ENCODE measurements around the gene DIP2C.
"Not testable (repeated sequence)": the region's sequence is repeated elsewhere in the genome, so short reads cannot be mapped to it uniquely, and the experiment has no call there.

Gene DIP2C

DNA sequence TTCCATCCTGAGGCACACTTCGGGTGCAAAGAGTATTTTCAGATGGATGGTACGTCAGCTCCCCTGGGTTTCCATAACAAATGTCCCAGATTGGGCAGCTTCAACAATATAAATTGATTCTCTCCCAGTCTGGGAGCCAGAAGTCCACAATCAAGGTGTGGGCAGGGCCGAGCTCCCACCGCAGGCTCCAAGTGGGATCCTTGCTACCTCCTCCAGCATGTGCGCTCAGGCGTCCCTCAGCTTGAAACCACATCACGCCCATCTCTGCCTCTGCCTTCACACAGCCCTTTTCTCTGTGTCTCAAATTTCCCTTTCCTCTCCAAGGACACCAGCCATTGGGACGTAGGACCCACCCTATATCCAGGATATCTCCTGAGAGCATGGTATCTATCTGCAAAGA lies 153.5 kb downstream of the DIP2C start:
- DNase-seq (ENCODE audit: low read depth in 2 of 2): no peak

DNA sequence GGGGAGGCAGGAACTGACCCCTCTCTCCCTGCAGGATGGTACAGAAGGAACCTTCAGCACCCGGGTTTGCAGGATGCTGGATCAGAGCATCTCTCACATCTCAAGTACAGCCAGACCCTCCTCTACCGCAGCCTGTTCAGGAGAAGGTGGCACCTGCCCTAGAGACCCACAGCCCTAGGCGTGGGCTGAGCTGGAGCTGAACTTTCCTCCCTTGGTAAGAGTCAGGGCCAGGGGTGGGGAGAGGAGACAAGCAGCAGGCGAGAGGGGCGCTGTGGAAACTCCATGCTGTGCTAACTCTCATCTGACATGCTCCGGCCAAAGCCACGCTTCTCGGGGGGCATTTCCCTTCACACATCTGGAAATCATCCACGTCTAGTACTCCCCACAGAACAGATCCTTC lies 154.4 kb downstream of the DIP2C start:
- DNase-seq (ENCODE audit: low read depth in 2 of 2): no peak

DNA sequence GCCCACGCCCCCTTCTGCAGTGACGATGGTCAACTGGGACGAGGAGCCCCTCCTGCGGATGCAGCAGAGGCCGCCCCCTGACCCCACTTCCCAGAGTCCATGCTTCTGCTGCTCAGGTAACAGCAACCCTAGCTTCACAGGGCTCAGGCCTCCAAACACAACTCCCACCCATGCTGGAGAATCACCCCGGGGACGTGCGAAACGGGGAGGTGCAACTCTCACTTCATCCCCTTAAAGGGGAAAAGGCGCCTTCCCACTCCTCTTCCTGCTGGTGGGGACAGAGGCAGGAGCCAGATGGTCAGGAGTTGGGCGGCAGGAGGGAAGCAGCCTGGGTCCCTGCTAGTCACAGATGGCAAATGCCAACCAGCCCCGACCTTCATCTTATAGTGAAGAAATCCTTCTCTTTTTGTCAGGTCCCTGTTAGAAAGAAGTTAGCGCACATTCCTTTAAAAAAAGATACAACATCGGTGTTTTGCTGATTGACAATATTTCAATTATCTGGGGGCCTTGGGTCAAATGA lies 155.4 kb downstream of the DIP2C start:
- DNase-seq (ENCODE audit: low read depth in 2 of 2): no peak

DNA sequence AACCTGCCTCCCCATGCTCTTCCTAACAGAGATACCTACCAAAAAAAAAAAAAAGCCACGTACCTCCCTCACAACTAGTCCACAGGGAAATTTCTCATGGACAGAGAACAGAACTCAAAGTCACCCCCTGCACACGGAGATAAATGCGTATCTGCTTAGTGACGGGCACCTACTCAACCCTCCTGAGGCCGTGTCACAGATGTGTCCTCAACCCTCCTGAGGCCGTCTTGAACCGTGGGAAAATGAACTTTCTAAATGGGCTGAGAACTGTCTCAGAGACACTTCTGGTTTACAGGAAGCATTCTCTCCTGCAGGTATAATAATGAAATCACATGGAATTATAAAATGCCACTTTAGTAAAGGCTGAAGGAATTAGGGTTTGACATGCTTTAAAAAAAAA lies 155.9 kb downstream of the DIP2C start:
- no peak for DNase-seq (ENCODE audit: low read depth in 2 of 2)

DNA sequence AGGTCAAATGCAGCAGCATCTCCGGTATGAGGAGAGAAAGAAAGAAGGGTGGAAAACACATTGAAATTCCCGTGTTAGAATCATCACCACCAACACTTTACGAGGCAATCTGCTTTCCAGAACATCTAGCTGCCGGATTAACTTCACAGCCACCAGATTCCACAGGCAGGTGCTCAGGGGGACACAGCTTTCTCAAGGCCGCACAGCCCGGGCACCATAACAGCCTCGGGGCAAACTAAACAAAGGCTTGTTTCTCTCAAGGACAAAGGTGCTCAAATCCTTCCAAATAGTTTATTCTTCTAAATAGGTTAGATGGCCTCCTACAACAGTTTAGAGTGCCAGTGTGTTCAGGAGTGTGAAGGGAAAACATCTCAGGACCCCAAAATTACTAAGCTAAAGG lies 156.3 kb downstream of the DIP2C start:
- DNase-seq (ENCODE audit: low read depth in 2 of 2): no peak

DNA sequence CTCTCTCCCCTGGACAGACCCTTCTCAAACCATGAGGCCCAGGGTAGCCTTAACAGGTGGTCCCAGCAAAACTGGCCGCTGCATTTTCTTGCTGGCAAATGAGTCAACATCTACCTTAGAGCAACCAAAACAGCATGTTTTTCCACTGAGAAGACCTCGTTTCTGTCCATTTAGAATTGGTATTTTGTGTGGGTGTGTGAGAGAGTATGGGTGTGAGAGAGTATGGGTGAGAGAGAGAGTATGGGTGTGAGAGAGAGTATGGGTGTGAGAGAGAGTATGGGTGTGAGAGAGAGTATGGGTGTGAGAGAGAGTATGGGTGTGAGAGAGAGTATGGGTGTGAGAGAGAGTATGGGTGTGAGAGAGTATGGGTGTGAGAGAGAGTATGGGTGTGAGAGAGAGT lies 157.1 kb downstream of the DIP2C start:
- DNase-seq (ENCODE audit: low read depth in 2 of 2): not testable (repeated sequence)

DNA sequence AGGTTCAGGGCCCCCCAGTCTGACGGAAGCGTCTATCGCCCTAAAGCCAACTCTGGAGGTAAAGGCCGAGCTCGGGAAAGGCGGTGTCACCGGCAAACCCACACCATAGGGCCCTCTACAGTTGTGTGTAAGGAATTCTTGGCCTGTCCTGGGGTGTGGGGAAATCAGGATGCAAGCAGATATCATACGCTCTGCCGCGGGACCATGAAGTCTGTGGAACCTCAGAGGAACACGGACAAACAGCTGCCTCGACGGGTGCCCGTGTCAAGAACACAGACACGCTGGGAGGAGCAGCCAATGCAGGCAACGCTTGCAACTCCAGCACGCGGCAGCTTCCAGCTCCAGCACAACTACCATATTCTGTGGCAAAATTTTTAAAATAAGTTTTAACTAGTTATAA lies 157.9 kb downstream of the DIP2C start:
- DNase-seq (ENCODE audit: low read depth in 2 of 2): no peak

DNA sequence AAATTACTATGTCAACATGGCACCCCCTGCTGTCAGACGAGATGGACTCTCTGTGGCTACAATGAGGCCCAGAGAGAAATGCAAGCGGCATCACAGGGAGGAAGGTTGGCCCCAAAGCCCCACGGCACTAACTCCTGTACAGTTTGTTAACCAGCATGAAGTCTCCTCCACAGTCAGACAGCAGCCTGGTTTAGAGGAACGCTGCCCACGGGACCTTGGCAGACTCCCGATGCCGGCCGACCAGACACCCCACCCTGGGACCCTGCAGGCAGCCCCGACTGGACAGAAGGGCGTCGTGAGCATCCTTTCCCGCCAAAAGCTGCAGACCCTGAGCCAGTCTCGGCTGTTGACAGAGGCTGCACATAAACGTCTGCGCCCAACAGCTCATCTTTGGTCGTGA lies 158.8 kb downstream of the DIP2C start:
- DNase-seq (ENCODE audit: low read depth in 2 of 2): no peak

DNA sequence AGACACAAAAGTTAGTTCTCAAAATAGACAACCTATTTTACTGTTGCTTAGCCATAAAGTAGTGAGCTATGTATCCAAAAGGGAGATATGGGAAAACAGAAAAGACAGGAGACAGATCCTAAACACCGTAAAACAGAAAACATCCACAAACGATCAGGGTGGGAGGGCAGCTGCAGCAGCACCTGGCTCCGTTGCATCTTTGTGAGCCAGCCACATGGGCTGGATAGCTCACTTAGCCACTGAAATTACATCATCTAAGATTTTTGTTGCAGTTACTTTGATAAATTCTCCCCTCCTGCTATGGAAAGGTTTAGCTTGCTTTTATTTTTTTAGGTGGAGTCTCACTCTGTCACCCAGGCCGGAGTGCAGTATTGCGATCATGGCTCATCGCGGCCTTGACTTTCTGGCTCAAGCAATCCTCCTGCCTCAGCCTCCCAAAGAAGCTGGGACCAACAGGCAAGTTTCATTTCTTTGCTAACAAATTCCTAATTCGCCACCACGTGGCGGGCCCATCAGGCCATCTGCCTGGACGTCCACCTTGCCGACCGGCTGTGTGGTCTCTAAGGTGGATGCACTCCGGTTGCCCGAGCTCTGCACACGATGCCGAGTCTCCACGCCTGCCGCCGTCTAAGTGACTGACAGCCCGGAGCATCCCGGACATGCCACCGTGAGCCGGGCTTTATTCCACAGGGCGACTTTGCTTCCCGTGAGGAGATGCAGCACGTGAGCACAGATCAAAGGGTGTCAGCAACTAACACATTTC lies 159.8 kb downstream of the DIP2C start:
- DNase-seq (ENCODE audit: low read depth in 2 of 2): no peak

DNA sequence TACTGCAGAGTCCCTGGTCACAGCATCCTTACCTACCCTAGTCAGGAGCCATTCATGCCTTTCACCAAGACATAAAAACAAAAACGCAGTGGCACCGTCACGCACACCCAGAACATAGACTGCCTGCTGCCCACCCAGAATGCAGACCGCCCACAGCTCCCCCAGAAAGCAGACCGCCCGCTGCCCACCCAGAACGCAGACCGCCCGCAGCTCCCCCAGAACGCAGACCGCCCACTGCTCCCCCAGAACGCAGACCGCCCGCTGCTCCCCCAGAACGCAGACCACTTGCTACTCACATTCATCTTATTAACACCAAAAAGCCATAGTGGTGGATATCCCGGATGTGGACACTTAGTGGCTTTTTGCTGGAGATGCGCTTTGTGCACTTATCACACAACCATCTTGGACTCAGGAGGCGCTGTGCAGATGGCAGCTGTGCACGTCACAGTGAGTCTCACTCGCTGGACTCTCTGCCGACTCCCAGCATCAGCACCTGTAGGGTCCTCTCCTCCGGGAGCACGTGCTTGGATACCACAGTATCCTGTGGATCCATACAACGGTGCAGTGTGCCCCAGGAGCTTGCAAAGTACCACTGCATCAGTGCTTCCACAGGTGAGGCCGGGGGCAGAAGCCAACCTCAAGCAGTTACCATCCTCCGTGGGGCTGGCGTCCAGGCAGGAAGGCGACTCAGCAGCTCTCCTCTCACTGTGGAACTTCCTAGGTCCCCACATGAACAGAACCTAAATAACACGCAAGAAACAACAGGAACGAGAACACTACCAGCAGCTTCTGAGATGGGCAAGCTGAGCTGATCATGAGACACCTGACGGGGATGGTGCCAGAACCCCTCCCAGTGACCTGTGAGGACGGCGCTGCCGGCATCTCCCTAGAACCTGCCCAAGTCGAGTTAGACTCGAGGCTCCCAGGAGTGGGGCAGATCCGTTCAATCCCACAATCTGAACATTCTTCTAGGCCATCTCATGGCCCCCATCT lies 161.0 kb downstream of the DIP2C start:
- no peak for DNase-seq (ENCODE audit: low read depth in 2 of 2)

DNA sequence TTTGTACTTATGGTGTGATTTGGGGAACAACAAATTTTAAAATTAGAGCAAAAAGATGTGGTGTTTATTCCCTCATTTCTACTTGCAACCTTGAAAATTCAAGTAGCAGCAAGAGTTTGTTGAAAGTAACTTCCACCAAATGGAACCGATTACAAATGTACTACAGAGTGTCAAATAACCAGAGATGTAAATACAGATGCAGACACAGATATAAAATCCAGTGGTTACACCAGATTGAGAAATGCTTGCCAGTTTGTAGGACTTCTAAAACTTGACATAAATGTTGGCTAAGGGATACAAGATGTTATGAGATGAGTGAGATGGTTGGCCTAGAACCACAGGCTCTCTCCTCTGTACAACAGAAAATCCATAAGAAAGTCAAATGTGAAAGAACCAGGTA lies 162.1 kb downstream of the DIP2C start:
- DNase-seq (ENCODE audit: low read depth in 2 of 2): no peak

DNA sequence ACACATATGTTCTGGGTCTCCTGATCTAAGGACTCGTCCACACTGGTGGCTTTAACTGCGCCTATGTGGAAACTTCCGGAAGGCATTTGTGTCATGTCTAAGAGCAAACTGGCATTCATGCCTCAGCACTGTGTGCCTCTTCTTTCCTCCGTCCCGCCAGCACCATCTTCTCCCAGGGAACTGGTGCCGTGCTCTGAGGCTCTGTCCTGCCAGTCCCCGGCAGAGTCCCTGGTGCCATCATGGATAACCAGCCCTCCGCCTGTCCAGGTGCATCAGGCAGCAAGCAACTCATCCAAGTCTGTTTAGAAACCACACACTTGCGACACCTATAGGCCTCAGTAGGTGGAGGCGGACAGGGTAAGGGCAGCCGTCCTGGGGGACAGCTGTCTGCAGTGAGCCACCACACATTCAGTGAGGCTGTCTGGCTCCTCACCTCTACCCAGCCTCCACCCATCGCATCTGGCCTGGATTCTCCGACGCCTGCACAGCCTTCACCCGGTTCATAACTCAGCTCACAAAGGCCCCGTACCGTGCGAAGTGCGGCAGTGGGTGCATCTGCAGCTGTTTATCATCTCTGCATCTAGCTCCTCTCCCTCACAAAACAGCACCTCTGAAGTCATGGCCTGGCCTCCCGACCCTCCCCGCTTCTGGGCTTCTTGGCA lies 162.7 kb downstream of the DIP2C start:
- DNase-seq (ENCODE audit: low read depth in 2 of 2): no peak

DNA sequence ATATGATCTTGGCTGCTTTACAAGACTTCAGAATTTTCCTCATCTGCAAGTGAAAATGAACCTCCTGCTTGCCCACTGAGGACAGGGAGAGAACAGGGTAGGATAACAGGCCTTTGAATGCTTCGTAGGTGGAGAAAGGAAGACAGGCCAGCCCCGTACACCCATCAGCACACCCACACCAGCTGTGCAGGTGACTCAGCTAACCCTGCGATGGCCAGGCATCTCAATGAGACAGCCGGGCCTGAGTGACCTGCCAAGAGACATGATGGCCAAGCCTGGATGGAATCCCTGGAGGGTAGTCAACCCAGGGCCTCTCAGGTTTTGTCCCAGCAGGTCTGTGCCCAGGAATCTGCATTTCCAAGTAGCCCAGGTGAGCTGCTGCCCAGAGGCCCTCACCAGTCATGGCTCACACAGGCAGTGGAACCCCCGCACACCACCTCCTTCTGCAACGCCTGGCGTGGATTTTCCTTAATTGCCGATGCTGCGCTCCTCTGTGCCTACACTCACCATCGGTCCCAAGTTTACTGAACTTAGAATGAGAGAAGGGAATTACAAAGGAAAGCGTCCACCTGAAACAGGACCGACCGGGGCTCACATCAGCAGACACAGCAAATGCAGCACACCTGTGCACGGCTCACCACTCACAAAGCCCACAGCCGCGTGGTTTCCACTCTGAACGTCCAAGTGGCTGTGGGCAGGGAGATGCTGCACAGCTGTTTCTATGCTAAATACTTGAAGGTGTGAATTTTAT lies 163.7 kb downstream of the DIP2C start:
- no peak for DNase-seq (ENCODE audit: low read depth in 2 of 2)

DNA sequence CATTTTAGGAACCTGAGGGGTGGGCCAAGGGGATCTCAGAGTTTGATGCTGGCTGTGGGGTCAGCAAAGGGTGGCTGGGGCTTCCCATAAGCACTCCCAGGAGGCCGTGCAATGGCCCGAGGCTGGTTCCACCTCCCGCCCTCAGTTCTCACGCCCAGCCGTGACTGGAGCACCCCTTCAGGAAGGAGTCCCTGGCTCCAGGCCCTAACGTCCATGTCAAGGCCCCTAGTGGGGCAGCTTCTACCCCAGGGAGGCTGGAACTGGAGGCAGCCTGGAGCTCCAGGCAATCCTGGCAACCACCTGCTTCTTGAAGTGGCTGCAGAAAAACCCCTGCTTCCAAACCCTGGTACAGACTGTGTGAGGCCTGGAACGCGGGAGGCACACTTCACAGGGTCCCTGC lies 165.5 kb downstream of the DIP2C start:
- no peak for DNase-seq (ENCODE audit: low read depth in 2 of 2)

DNA sequence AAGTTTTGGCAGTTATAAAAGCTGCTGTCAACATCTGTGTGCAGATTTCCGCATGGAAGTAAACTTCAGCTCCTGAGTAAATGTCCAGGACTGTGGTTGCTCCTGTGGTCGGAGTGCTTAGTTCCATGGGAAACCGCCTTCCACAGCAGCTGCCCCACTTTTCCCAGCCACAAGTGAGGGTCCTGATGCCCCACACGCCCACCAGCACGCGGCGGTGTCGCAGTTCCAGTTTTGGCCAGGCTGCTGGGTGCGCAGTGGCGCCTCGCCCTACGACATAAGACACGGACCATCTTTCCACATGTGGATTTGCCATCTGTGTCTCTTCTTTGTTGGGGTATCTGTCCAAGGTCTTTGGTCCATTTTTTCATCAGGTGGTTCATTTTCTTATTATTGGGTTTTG lies 167.1 kb downstream of the DIP2C start:
- no peak for DNase-seq (ENCODE audit: low read depth in 2 of 2)

DNA sequence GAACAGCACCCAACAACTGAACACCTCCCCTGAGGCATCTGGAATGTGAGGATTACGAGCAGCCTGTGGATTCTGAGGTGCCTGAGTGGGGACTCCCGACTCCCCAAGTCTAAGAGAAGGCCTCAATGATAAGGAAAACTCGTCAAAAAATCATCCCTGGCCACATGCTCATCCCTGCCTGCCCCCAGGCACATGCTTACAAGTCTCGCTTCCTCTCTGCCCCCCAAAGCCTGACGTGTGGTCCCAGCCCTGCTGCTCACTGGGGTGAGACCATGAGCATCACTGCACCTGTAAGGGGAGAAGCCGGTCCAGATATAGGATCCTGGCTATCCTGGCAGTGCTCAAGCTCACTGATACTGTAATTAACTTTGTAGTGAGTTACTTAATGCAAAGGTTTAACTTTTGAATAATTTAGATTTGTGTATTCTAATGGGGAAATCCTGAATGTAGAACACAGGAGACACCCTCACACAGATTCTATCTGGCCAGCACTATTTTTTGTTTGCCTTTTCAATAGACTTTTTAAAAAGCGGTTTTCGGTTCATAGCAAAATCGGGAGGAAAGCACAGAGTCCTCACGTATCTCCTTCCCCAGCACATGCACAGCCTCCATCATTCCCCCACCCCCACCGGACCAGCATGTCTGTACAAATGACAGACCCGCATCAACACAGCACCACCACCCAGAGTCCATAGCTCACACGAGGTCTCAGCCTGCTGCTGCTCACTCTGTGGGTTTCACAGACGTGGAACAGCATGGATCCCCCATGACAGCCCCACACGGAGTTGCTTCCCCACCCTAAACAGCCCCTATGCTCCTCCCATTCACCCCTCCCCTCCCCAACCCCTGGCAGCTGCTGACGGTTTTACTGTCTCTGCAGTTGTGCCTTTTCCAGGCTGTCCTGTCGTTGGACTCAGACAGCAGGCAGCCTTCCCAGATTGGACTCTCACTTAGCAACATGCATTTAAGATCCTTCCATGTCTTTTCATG lies 167.9 kb downstream of the DIP2C start:
- no peak for DNase-seq (ENCODE audit: low read depth in 2 of 2)

DNA sequence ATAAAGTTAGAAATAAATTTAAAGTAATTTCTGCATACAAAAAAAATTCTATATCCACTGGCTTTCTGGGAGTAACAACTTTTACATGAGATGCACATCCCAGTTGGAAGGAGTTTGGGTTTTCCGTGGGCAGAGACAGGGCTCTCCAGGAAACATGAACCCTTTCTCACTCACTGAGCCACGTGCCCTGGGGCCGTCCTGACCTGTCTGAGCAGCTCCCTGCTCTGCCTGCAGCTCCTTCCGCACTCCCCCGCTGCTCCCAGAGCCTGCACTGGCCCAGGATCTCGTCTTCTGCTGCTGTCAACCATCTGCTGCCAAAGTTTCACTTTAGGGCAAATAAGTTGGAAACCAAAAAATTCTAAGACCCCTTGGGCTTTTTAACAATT lies 169.1 kb downstream of the DIP2C start:
- no peak for DNase-seq (ENCODE audit: low read depth in 2 of 2)

DNA sequence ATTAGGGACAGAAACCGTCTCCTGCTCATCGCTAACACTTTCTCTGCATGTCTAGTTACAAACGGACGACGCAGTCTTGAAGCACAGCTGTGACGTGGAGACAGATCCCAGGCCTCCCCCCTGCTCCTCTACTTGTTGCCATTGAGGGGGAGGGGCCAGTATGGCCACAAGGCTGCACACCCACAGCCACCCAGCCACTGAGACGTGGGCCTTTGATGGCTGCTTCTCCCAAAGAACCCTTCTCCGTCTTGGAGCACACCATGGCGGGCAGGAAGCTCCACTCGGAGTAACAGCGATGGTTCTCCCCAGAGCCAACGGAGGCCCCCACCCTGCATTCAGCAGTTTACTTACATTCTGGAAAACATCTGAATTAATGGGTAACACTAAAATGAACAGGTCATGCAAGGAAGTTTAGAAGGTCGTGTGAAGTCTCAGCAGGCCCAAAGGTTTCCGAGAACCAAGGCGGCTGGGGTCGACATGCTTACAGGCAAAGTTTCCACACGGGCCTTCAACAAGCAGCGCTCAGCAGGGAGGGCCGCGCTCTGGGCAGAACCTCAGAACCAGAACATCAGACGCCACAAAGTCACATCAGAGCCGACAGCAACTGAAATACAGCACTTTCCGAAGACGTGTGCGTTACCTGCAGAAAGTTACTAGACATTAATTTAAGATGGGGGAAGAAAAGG lies 169.6 kb downstream of the DIP2C start:
- DNase-seq (ENCODE audit: low read depth in 2 of 2): no peak

DNA sequence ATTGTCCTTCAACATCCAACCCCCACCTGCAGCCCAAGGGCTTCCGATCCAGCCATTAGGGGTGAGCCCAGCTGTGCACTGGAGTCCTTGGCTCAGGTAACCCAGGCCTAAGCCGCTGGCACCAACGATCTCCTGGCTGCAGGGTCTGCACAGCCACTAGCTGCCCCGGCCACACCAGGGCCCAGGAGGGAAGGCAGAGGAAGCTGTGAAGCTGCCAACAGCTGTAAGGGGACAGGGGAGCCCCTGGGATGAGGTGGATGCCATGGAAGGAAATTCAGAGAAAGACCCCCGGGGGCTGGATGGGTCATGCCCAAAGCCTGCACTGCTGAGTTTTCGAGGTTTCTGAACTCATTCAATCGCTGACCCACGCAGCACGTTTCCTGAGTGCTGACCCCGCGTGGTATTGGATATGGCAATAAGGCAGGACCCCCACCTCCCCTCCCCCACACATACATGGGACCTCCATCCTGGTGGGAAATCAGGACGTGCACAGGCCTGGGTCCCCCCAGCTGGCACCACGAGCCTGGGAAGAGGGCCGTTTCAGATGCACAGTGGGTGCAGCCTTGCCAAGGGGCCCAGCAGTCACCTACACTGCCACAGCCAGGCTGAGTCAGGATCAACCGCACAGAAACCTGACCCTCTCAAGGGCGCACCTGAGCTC lies 170.3 kb downstream of the DIP2C start:
- no peak for DNase-seq (ENCODE audit: low read depth in 2 of 2)

Data from stimulated activated CD4-positive, alpha-beta T cell treated with anti-CD3 and anti-CD28 coated beads, Interleukin-4, amount 100 ng/mL, for 48 hours (primary cell).